HG03571 (cell line): ENCODE data around the gene CCSER2.
"Not testable (repeated sequence)": the region's sequence is repeated elsewhere in the genome, so short reads cannot be mapped to it uniquely, and the experiment has no call there.

ENCODE experiments used
- ATAC-seq: cut with Tn5 transposase; IDR thresholded peaks from one replicate; pipeline ENCODE4 v1.9.1; 2021; ENCODE audit not compliant: unreplicated experiment

The CCSER2 gene

DNA sequence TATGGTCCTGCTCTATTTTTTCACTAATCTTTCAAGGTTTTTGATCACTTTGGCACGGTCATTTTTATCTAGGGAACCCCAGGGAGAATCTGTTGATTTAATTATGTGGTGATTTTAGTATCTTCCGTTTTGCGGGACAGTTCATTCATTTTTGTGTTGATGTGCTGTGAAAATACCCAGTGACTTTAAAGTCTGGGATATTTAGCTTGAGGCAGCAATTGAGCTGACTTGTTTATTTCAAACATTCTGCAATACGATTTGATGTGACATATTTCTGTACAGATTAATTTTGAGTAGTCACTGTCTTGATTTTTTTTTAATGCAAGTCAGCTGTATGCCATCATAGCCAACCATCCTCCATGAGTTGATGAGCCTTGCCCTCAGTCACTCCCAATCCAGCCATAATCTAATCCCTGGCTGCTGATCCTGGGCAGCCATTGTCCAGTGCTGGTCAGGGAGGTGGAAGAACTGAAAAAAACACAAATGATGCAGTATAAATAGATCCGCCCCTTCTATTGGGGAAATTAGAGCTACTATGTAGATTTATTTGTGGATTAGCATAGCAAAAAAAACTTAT, 183.4 kb downstream of the CCSER2 start:
- ATAC-seq = no peak

GRCh38 chr10:84517554-84517953, 189.2 kb downstream of the CCSER2 start:
- ATAC-seq = no peak

DNA sequence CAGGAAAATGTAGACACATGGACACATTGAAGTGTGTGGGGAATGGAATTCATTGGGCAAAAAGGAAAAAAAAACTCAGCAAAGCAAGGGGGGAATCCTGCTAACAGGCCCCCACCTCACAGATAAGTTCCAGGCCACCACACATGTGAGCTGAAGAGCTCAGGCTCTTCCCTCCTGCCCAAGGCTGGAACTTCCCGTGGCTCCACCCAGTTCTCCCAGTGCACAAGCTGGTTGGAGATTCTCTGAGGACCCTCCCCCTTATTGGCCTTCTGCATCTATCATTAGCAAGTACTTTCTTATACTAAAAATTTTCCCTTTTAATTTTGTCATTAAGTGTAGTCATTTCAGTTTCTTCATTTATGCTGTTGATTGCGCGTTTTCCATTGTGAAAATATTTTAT, 190.8 kb downstream of the CCSER2 start:
- no peak for ATAC-seq

DNA sequence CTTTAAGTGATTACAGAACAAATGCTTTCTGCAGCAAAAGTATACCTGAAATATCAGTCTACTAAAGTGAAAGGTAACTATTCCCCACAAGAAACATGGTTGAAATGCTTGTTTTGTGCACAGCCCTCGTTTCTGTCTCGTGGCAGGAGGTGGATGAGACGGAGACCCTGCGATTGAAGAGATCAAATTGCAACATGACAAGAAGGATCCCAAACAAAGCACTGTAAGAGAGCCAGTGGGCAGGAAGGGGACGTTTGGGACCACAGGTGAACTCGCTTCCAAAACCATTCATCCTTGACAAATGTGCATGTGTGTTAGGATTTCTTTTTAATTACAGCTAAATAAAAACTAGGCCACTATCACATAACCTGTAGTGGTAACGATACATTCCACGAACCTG, 192.6 kb downstream of the CCSER2 start:
- no peak for ATAC-seq

DNA sequence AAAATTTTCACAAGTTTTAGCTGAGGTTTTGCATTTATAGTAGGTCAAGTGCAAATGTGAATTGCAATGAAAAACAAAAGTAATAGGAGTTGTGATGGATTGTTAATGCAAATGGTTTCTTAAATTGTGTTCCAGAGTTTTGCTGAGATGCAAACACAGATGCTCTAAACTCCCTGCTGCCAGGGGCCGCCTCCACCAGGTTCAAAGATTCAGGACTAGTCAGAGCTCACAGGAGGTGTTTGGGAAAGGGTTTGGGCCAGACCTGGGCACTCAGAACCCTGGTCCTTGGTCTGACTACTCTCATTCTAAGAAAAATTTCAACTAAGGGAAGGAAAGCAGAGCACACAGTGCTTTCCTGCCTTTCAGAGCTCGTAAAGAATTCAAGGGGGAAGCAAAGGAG, 193.1 kb downstream of the CCSER2 start:
- ATAC-seq = no peak

DNA sequence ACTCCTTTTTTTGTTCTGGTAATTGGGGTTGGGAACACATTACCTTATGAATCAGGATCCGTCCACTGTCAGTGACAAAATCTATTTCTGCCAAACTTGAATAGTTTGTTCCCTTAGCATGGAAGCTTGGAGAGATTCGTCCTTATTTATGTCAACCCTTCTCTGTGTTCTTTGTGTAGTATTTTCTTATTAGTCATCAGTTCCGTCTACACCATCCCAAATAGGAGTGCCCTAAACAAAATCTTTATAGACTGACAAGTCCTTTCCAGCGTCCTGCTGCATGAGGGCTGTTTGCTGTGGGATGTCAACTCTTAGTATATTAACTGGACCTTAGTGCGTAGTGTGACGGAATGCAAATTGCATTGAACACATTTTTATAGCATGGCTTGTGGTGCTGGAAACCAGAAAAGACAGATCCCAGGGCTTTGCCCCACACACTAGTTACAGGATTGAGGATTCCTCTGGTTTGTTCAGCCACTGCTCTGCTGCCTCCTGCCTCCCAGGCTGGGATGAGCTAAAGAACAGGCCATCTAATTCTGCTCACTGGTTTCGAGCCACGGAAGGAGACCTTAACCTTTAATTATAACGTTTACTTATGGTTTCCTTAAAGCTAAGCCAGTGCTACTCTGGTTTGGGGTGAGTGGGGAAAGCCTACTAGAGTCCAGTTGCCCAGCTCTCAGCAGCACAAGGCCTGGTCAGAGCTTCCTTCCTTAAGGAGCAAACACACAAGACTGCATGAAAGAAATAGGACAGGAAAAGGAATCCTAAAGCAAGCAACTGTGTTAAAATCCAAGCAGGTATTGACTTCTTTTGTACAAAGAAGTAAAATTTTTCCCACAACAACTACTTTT, 194.4 kb downstream of the CCSER2 start:
- no peak for ATAC-seq

DNA sequence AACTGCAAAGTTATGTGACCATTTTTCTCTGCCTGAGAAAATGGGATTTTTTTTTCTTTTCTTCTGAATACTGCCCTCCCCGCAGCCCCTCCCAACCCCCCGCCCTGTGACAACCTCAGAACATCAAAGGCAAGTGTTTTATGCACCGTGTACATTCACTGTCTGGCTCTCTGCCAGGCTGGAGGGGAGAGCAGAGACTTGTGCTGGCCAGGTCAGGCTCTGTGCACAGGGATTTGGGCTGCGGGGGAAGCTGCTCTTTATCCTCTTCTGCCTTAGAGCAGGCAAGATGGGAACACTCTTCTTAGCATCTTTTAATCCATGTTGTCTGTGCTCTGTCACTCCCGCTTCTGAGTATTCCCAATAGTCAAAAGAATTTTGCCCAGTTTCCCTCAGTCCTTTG, 195.1 kb downstream of the CCSER2 start:
- no peak for ATAC-seq

DNA sequence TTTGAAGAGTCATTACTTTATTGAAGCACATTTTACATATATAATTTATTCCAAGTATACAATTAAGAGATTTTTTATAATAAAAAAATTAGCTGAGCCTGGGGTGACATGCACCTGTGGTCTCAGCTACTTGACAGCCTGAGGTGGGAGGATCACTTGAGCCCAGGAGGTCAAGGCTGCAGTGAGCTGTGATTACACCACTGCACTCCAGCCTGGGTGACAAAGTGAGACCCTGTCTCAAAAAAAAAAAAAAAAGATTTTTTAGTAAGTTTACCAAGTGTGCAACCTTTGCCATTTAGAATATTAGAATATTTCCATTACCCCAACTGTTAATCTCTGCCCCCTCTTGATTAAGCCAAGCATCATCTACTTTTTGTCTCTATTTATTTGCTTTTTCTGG, 196.0 kb downstream of the CCSER2 start:
- no peak for ATAC-seq

DNA sequence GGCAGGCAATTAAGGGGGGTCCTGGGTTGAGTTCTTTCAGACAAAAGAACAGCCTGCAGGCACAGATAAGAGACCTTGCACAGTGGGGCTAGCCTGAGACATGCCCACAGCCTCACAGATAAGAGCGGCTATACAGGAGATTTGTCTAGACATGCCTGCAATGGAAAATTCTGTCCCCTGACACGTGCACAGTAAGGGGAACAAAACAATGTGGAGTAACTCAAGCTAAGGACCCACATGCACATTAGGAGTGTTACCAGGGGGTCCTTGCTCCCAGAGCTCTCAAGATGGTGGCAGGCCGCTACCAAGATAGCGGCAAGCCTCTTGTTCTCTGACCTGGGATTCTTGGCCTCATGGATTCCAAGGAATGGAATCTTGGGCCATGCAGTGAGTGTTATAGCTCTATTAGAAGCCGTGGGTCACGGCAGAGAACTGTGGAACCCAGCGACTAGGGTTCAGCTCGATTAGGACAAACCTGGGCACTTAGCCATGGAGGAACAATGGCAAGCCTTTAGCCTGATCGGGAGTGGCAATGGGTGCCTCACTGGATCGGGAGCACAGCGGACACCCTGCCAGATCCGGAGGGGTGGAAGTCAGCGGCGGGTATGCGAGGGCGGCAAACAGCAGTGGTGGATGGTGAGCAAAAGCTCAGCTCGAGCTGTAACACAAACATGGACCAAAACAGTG, 196.9 kb downstream of the CCSER2 start:
- no peak for ATAC-seq

DNA sequence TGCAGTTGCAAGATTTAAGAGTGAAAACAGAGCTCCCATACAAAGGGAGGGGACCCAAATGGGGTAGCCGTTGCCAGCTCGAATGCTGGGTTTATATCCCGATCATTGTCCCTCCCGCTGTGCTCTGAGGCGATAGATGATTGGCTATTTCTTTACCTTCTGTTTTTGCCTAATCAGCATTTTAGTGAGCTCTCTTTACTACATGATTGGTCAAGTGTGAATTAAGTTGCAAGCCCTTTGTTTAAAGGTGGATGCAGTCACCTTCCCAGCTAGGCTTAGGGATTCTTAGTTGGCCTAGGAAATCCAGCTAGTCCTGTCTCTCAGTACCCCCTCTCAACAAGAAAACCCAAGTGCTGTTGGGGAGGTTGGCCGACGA, 197.4 kb downstream of the CCSER2 start:
- not testable (repeated sequence) for ATAC-seq

DNA sequence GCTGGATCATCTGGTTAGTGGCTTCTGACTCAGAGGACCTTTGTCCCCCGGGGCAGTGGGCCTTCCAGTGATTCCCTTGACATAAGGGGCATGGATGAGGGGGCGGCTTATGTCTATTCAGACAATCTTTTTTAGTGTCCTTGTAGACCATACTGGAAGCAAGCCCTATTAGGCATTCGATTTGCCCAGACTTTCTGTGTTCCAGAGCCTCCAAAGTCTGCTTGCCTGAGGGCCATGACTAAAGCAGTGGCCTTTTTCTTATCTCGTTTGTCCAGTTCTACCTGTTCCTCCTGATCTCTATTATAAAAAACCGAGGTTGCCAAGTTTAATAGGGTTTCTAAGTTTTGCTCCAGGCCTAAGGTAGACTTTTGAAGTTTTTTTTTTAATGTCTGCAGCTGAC, 199.0 kb downstream of the CCSER2 start:
- ATAC-seq = not testable (repeated sequence)

- not testable (repeated sequence) for ATAC-seq
Observed at GRCh38 chr10:84528526-84528925, 200.1 kb downstream of the CCSER2 start.

GRCh38 chr10:84530724-84531325, 202.4 kb downstream of the CCSER2 start:
- ATAC-seq = no peak

DNA sequence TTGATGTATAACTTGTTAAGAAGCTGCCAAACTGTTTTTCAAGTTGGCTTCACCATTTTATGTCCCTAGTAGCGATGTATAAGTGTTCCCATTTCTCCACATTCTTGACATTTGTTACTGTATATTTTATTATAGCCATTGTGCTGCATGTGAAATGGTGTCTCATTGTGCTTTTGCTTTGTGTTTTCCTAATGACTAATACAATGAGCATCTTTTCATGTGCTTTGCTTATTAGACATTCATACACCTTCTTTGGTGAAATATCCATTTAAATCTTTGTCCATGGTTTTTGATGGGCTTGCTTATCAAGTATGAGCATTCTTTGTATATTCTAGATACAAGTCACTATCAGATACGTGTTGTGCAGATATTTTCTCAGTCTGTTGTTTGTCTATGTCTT, 203.0 kb downstream of the CCSER2 start:
- ATAC-seq = no peak

GRCh38 chr10:84534168-84534567, 205.8 kb downstream of the CCSER2 start:
- no peak for ATAC-seq

DNA sequence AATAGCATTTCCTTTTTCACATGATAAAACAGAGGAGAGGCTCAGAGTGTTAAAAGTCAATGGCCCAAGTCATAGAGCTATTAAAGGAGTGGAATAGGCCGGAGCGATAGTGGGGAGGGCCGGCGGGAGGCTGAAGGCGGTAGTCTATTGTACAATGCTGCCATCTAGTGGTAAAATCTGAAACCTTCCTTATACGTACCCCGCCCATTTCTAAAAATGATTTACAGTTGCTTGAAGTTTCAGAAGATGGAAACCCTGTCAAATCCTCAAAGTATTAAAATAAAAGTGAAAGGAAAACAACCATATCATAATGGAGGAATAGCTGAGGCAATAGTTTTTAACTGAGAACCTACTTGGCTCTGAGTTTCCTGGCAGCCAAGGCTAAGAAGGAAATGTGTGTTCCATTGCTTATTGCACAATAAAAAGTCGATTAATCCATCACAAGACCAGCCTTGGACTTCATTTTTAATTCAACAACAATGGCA, 209.1 kb downstream of the CCSER2 start:
- peak; percentile 80 for ATAC-seq

GRCh38 chr10:84538036-84538435, 209.6 kb downstream of the CCSER2 start:
- no peak for ATAC-seq

- no peak for ATAC-seq
Observed at GRCh38 chr10:84539216-84539615, 210.8 kb downstream of the CCSER2 start.

DNA sequence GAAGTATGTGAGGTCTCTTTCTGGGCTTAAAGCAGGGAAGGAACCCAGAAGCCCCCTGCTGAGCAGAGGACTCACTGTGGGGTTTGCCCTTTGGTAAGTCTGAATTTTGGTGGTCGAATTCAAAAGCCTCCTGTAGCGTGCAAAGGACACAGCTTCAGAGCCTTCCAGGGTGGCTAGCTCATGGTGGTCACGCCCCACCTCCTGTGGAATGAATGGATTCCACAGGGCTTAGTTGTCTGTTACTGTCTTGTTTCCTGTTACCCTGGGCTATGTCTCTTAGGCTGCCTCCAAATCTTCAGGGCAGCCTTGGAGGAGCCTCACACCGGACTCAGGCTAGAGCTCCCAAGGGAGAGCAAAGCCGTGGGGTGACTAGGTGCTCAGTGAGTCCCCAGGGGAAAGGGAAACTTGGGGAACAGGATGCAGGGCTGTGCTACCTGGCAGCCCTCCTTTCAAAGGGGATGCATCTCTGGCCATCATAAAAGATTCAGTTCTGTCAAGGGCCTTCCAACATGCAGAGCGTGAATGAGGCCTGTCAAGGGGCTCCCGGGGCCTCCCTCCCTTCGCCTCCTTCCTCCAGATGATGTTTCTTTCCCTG, 211.7 kb downstream of the CCSER2 start:
- ATAC-seq = peak; percentile 9

DNA sequence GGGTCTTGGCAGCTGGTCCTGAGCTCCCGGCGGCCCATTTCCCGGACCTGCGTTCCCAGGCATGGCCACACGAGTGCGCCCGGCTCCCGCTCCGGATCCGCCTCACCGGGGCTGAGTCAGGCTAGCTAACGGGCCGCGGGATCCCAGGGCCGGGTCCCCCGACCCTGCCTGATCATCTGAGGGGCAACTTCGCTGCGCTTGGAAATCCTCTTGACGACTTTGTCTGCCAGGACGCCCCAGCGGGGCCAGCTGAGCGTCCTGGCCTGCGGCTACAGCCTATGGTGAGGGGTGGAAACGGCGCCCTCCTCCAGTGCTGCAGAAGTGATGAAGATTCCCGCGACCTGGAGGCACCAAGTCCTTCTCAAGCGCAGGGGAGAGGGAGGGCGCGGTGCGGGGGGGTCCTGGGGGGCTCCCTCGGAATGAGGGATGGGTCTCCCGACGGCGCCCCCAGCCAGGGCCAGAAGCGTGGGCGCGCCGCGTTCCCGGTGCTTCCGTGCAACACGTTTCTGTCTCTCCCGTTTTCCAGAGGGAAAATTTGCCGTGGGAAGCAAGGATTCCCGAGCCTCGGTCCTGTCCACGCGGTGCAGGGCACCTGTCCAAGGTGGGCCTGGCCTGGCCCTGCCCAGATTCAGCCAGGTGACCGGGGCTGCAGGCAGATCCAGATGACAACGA, 212.4 kb downstream of the CCSER2 start:
- peak; percentile 58 for ATAC-seq

GRCh38 chr10:84541289-84541637, 212.9 kb downstream of the CCSER2 start:
- no peak for ATAC-seq
